A673 (cell line): ENCODE measurements around the gene MAPKAPK3. TPM values are rescaled to one million over a fixed set of nuclear protein-coding genes. Genes with fewer than 3 reads are reported as not detected.

Source experiments
- BruUV-seq: library from RNA; stranded (reverse); fragments of 400-500 nt; replicated peaks from 2 replicates; lab custom pipeline; 2021; lab: Mats Ljungman, UMichigan
- CTCF ChIA-PET: fragments of 300-600 bp; sonication (Branson Sonifier 250); formaldehyde crosslinking; loops from one replicate; lab custom pipeline; 2022; ENCODE audit warnings: antibody characterized with exemption; lab: Charles Lee
- POLR2A ChIA-PET: fragments of 300-600 bp; sonication (Branson Sonifier 250); formaldehyde crosslinking; loops from one replicate; lab custom pipeline; 2022; ENCODE audit warnings: antibody characterized with exemption; ENCODE audit not compliant: low non-redundant PET; lab: Charles Lee
- DNase-seq: peaks from one replicate; pipeline ENCODE4 v3.0.0-alpha.2; 2015; ENCODE audit warnings: low spot score
- H3K27ac ChIP-seq: fragments of 200-600 bp; sonication (generic); 2 replicates; pipeline ENCODE4 v1.5.1; 2016; ENCODE audit warnings: mixed run types, low read depth, mild to moderate bottlenecking, mixed read lengths, antibody characterized with exemption, low read length; ENCODE audit not compliant: poor library complexity, severe bottlenecking
- H3K27me3 ChIP-seq: fragments of 200-600 bp; sonication (generic); replicated peaks from 2 replicates; pipeline ENCODE4 v1.6.1; 2017; ENCODE audit warnings: mixed run types, low read depth, mild to moderate bottlenecking, mixed read lengths, antibody characterized with exemption, low read length; ENCODE audit not compliant: insufficient read depth, poor library complexity
- H3K36me3 ChIP-seq: fragments of 200-600 bp; sonication (generic); 2 replicates; pipeline ENCODE4 v1.6.1; 2016; ENCODE audit warnings: mixed run types, mild to moderate bottlenecking, mixed read lengths, antibody characterized with exemption, low read length; ENCODE audit not compliant: insufficient read depth, poor library complexity, severe bottlenecking
- H3K4me1 ChIP-seq: fragments of 200-600 bp; sonication (generic); 2 replicates; pipeline ENCODE4 v1.6.1; 2017; ENCODE audit warnings: mixed run types, mild to moderate bottlenecking, mixed read lengths, antibody characterized with exemption, low read length; ENCODE audit not compliant: insufficient read depth, poor library complexity, severe bottlenecking
- H3K4me3 ChIP-seq: fragments of 200-600 bp; sonication (generic); 2 replicates; pipeline ENCODE4 v1.5.1; 2016; ENCODE audit warnings: low read depth, mixed run types, mild to moderate bottlenecking, mixed read lengths, low read length; ENCODE audit not compliant: poor library complexity, severe bottlenecking
- H3K9me3 ChIP-seq: fragments of 200-600 bp; sonication (generic); 2 replicates; pipeline ENCODE4 v1.6.1; 2016; ENCODE audit warnings: mixed run types, low read depth, mild to moderate bottlenecking, mixed read lengths, antibody characterized with exemption, low read length; ENCODE audit not compliant: poor library complexity, severe bottlenecking
- EZH2 ChIP-seq: fragments of 200-600 bp; sonication (generic); IDR thresholded peaks from 2 replicates; pipeline ENCODE4 v1.6.1; 2017; ENCODE audit warnings: borderline replicate concordance, low read depth, mild to moderate bottlenecking, mixed read lengths, antibody characterized with exemption, low read length; ENCODE audit not compliant: poor library complexity, severe bottlenecking
- intact Hi-C: fragments of 100-400 bp; cut with micrococcal nuclease; formaldehyde crosslinking; loops from one replicate; pipeline ENCODE4 v1.10.0; 2022; ENCODE audit not compliant: unreplicated experiment
- total RNA-seq: library from RNA; stranded (reverse); gene quantifications from 2 replicates; pipeline ENCODE4 v1.2.3, GENCODE V29; 2021
- TF ChIP-seq, protein P1 (sequence below): fragments of 300-800, 200-600 bp; sonication (generic); conservative IDR thresholded peaks from 2 replicates; pipeline ENCODE4 v1.5.1; 2017; ENCODE audit warnings: low read depth, mild to moderate bottlenecking, antibody characterized with exemption, low read length, moderate library complexity, mixed read lengths

MAPKAPK3 gene
- total RNA-seq, 1 experiment from 2014 or later, result 15.8 TPM

DNA sequence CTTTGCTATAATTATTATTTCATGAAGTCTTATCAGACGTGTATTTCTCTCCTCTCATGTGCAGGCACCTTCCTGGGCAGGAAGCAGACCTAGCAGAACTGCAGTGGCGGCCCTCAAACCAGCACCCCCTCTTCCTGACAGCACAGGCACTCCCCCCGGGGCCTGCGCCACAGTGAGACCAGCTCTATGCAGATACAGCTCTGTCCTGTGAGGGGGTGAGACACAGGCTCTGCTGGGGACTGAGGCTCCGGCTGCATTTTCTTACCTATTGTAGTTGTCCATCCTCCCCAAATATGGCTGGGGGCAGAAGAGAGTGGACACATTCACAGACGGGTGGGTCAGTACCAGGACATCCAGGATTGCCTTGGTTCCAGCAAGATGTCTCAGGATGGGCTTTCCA, 10.4 kb upstream of the MAPKAPK3 start:
- H3K4me1 ChIP-seq, result peaks cover 10% of the 10 kb centered on the region

DNA sequence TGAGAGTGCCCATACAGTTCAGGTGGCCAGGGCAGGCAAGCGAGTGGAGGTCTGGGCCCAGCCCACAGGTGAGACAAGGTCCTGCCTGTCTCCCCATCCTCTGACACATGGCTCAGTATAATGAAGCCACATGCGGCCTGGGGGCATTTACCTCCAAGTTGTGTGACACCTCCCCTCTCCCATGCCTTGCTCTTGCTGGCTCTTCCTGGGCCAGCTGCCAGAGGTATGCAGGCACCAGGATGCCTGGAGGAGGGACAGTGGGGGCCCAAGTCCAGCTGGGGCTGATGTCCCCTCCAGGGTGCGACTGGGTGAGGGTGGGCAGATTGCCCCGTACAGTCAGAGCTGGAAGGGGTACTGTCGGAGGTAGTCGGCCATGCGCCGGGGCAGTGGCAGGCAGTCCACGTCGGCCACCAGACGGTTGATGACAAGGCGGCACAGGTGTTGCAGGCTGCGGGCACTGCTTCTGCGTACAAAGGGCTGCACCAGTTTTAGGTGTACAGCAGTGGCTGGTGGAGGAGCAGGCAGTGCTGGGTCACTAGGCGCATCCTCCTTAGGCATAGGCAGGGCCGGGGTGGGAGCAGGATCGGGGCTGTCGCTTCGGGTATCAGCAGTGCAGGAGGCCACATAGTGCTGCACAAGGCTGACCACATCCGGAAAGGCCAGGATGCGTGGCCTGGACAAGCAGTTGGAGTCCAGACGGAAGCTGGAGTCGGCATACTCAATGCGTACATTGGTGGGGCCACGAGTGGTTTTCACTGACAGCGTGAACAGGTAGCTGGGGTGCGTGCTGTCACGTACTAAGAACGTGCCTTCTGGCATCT, 9.5 kb upstream of the MAPKAPK3 start:
- H3K36me3 ChIP-seq, result no peaks in the 10 kb centered on the region
- intact Hi-C loops, result no loop called here
- H3K27ac ChIP-seq, result no peak overlapping the region
- H3K4me3 ChIP-seq, result no peak overlapping the region
- ChIA-PET CTCF (no interaction called here), POLR2A (no interaction called here)
- no peak for DNase-seq
- no peaks in the 10 kb centered on the region for H3K9me3 ChIP-seq
- peaks cover 7% of the 10 kb centered on the region for H3K4me1 ChIP-seq
- no TSS peak for BruUV-seq
- H3K27me3 ChIP-seq, result no peaks in the 10 kb centered on the region
- TF ChIP-seq EZH2, result no peak
- TF ChIP-seq, protein P1, sequence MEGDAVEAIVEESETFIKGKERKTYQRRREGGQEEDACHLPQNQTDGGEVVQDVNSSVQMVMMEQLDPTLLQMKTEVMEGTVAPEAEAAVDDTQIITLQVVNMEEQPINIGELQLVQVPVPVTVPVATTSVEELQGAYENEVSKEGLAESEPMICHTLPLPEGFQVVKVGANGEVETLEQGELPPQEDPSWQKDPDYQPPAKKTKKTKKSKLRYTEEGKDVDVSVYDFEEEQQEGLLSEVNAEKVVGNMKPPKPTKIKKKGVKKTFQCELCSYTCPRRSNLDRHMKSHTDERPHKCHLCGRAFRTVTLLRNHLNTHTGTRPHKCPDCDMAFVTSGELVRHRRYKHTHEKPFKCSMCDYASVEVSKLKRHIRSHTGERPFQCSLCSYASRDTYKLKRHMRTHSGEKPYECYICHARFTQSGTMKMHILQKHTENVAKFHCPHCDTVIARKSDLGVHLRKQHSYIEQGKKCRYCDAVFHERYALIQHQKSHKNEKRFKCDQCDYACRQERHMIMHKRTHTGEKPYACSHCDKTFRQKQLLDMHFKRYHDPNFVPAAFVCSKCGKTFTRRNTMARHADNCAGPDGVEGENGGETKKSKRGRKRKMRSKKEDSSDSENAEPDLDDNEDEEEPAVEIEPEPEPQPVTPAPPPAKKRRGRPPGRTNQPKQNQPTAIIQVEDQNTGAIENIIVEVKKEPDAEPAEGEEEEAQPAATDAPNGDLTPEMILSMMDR, result no peak

More for the DNA sequence above, 10.4 kb upstream of the MAPKAPK3 start:
- intact Hi-C loops, result no loop called here
- Histone ChIP-seq H3K9me3 (no peaks in the 10 kb centered on the region), H3K36me3 (no peaks in the 10 kb centered on the region), H3K27me3 (no peaks in the 10 kb centered on the region), H3K4me3 (no peak overlapping the region), H3K27ac (no peak overlapping the region)
- ChIA-PET CTCF (no interaction called here), POLR2A (no interaction called here)
- TF ChIP-seq, protein P1, result no peak
- no peak for TF ChIP-seq EZH2
- BruUV-seq, result no TSS peak
- DNase-seq, result no peak

DNA sequence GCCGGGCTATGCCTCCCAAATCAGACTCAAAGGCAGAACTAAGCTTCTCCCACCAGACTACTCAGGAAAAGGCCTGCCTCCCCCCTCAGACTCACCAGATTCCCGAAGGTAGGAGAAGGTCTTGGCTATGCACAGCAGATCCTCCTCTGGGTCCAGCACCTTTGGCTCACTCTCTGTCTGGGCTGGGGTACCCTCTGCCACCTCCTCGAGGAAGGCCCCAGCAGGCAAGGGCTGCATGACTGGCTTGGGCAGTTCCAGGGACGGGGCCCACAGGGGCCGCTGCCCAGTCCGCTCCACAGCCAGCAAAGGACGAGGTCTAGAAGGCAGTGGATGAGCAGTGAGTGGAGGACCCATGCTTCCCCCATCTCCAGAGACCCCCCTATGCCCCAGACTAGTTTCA, 8.7 kb upstream of the MAPKAPK3 start:
- BruUV-seq, result no TSS peak
- H3K4me1 ChIP-seq, result peaks cover 8% of the 10 kb centered on the region
- CTCF ChIA-PET, result no interaction called here
- no peaks in the 10 kb centered on the region for H3K9me3 ChIP-seq
- no peaks in the 10 kb centered on the region for H3K27me3 ChIP-seq
- TF ChIP-seq, protein P1, result no peak
- TF ChIP-seq EZH2, result no peak
- intact Hi-C loops, result no loop called here
- no peaks in the 10 kb centered on the region for H3K36me3 ChIP-seq
- POLR2A ChIA-PET, result no interaction called here
- H3K27ac ChIP-seq, result no peak overlapping the region
- no peak overlapping the region for H3K4me3 ChIP-seq
- no peak for DNase-seq
